ENCODE data around the gene TJP2. TPM values are rescaled to one million over a fixed set of nuclear protein-coding genes. Genes with fewer than 3 reads are reported as not detected.

TJP2 gene
- total RNA-seq, 1 donor = 61.7 TPM

- H3K4me3 ChIP-seq (ENCODE audit: low read depth, low read length) = no peak overlapping the region
- TF ChIP-seq CTCF (IDR thresholded peaks at IDR 0.05; ENCODE audit: insufficient read depth, low read length) = no peak
- no peak for DNase-seq (ENCODE audit: low read depth)
Observed at GRCh38 chr9:69250681-69251080, 76.6 kb downstream of the TJP2 start.

GRCh38 chr9:69252436-69252835, 78.4 kb downstream of the TJP2 start:
- no peak for DNase-seq (ENCODE audit: low read depth)
- no peak for TF ChIP-seq CTCF (IDR thresholded peaks at IDR 0.05; ENCODE audit: insufficient read depth, low read length)
- H3K4me3 ChIP-seq (ENCODE audit: low read depth, low read length) = no peak overlapping the region

GRCh38 chr9:69253057-69253456, 79.0 kb downstream of the TJP2 start:
- DNase-seq (ENCODE audit: low read depth) = peak; percentile 11
- no peak overlapping the region for H3K4me3 ChIP-seq (ENCODE audit: low read depth, low read length)
- TF ChIP-seq CTCF (IDR thresholded peaks at IDR 0.05; ENCODE audit: insufficient read depth, low read length) = no peak

- TF ChIP-seq CTCF (IDR thresholded peaks at IDR 0.05; ENCODE audit: insufficient read depth, low read length) = no peak
- H3K4me3 ChIP-seq (ENCODE audit: low read depth, low read length) = no peak overlapping the region
- no peak for DNase-seq (ENCODE audit: low read depth)
Observed at GRCh38 chr9:69254223-69254622, 80.1 kb downstream of the TJP2 start.

- no peak for TF ChIP-seq CTCF (IDR thresholded peaks at IDR 0.05; ENCODE audit: insufficient read depth, low read length)
- no peak overlapping the region for H3K4me3 ChIP-seq (ENCODE audit: low read depth, low read length)
- no peak for DNase-seq (ENCODE audit: low read depth)
Observed at GRCh38 chr9:69255591-69255990, 81.5 kb downstream of the TJP2 start.

GRCh38 chr9:69258551-69258950, 84.5 kb downstream of the TJP2 start:
- no peak for DNase-seq (ENCODE audit: low read depth)
- no peak overlapping the region for H3K4me3 ChIP-seq (ENCODE audit: low read depth, low read length)
- no peak for TF ChIP-seq CTCF (IDR thresholded peaks at IDR 0.05; ENCODE audit: insufficient read depth, low read length)

- no peak for TF ChIP-seq CTCF (IDR thresholded peaks at IDR 0.05; ENCODE audit: insufficient read depth, low read length)
- no peak overlapping the region for H3K4me3 ChIP-seq (ENCODE audit: low read depth, low read length)
- no peak for DNase-seq (ENCODE audit: low read depth)
Observed at GRCh38 chr9:69260161-69260560, 86.1 kb downstream of the TJP2 start.
